WTC11 (cell line): ENCODE data around the gene GABARAPL2.

Experiments
- IRF2 ChIP-seq: sonication (generic); formaldehyde crosslinking; IDR thresholded peaks from 2 replicates; pipeline ENCODE4 v1.8.0; 2022; ENCODE audit warnings: low read depth, missing genetic modification reagents, borderline replicate concordance
- TF ChIP-seq, protein P1 (sequence below): fragments of 200-600 bp; IDR thresholded peaks from 2 replicates; pipeline ENCODE4 v1.8.0; 2022; ENCODE audit warnings: antibody characterized with exemption

DNA sequence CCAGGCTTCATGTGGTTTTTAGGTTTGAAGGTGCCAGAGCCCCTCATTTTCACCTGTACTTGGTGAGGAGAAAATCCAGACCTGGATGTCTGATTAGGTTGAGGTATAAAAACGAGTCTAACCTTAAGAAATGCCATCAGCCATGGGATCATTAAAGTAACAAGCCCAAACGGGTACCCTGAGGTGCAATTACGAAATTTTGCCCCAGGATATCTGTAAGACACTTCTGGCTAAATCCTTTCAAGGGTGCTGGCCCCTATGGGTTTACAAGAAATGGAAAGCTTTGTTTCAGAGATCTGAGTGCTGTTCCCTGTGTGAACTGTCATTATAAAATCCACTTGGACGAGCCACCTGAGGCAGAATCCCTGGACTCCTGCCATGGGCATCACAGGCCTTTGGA, 37.1 kb downstream of the GABARAPL2 start:
- TF ChIP-seq IRF2 (CRISPR knock-in tag): no peak
- TF ChIP-seq, protein P1, sequence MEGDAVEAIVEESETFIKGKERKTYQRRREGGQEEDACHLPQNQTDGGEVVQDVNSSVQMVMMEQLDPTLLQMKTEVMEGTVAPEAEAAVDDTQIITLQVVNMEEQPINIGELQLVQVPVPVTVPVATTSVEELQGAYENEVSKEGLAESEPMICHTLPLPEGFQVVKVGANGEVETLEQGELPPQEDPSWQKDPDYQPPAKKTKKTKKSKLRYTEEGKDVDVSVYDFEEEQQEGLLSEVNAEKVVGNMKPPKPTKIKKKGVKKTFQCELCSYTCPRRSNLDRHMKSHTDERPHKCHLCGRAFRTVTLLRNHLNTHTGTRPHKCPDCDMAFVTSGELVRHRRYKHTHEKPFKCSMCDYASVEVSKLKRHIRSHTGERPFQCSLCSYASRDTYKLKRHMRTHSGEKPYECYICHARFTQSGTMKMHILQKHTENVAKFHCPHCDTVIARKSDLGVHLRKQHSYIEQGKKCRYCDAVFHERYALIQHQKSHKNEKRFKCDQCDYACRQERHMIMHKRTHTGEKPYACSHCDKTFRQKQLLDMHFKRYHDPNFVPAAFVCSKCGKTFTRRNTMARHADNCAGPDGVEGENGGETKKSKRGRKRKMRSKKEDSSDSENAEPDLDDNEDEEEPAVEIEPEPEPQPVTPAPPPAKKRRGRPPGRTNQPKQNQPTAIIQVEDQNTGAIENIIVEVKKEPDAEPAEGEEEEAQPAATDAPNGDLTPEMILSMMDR: no peak
